Immature natural killer cell (primary cell): ENCODE data around the gene SNRNP25. TPM values are rescaled to one million over a fixed set of nuclear protein-coding genes. Genes with fewer than 3 reads are reported as not detected.
"Not testable (repeated sequence)": the region's sequence is repeated elsewhere in the genome, so short reads cannot be mapped to it uniquely, and the experiment has no call there.

Experiments used
- DNase-seq, 3 donors: peaks; one replicate each; pipeline ENCODE4 v3.0.0; 2022; ENCODE audit warnings: mixed read lengths in 1 of 3
- H3K27ac Mint-ChIP-seq, 6 donors: one replicate each; pipeline ENCODE4 v1.8.0; 2020; ENCODE audit warnings: mixed read lengths in 6 of 6, mild to moderate bottlenecking in 5 of 6, inconsistent platforms in 4 of 6, moderate library complexity in 3 of 6
- H3K27me3 Mint-ChIP-seq, 3 donors: one replicate each; pipeline ENCODE4 v1.8.0; 2020 to 2021; ENCODE audit warnings: low read depth in 3 of 3, mild to moderate bottlenecking in 3 of 3, mixed read lengths in 3 of 3, moderate library complexity in 3 of 3, inconsistent platforms in 1 of 3
- H3K36me3 Mint-ChIP-seq, 3 donors: one replicate each; pipeline ENCODE4 v1.8.0; 2020; ENCODE audit warnings: mixed read lengths in 3 of 3, inconsistent platforms in 2 of 3, mild to moderate bottlenecking in 2 of 3
- H3K4me1 Mint-ChIP-seq, 2 donors: one replicate each; pipeline ENCODE4 v1.8.0; 2020; ENCODE audit warnings: inconsistent platforms in 2 of 2, mild to moderate bottlenecking in 2 of 2, mixed read lengths in 2 of 2, moderate library complexity in 1 of 2
- H3K4me3 Mint-ChIP-seq, 5 donors: one replicate each; pipeline ENCODE4 v1.8.0; 2020; ENCODE audit warnings: mild to moderate bottlenecking in 5 of 5, mixed read lengths in 5 of 5, inconsistent platforms in 3 of 5, moderate library complexity in 3 of 5
- H3K9me3 Mint-ChIP-seq, 6 donors: one replicate each; pipeline ENCODE4 v1.8.0; 2020; ENCODE audit warnings: mild to moderate bottlenecking in 6 of 6, mixed read lengths in 6 of 6, inconsistent platforms in 4 of 6, moderate library complexity in 3 of 6
- polyA plus RNA-seq, 3 donors: library from polyadenylated mRNA; unstranded; fragments of 300-500 nt; fragmentation: Illumina TruSeq; gene quantifications; one replicate each; pipeline ENCODE4 v1.2.3, GENCODE V29; 2021

Gene SNRNP25
- polyA plus RNA-seq, 3 donors from 2014 or later: 22.0 to 51.1 (median 30.7) TPM

DNA sequence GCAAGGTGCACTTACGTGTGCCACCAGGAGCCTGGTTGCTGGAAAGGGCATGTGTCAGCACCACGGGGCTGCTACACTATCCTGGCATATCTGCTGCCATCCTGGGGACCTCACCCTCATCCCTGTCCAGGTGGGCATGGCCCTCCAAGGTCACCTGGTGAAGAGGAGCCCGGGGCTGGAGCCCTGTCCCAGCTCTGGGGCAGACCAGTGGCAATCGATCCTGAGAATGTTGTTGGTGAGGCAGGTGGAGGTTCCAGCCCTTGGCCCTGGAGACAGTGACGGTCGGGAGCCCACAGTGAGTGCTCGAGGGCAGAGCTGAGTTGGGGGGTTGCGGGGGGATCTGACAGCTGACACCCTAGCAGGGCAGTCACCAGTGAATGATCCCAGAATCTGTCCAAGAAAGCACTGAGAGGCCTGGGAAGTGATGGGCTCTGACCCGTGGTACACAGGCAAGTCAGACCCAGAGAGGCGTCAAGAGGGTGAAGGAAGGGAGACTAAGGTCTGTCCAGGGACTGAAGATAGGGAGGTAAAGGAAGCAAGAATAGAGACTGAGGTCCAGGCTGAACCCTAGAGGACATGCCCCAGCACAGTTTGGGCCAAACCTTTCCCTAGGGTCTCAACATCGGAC, 17.8 kb upstream of the SNRNP25 start:
- Mint-ChIP-seq H3K27me3 (peaks cover 0 to 2% (median 0%) of the 10 kb centered on the region in 3 donors), H3K9me3 (no peaks in the 10 kb centered on the region), H3K27ac (no peak overlapping the region), H3K4me1 (peaks cover 10 to 19% of the 10 kb centered on the region in 2 donors), H3K4me3 (no peak overlapping the region), H3K36me3 (no peaks in the 10 kb centered on the region)
- no peak for DNase-seq

DNA sequence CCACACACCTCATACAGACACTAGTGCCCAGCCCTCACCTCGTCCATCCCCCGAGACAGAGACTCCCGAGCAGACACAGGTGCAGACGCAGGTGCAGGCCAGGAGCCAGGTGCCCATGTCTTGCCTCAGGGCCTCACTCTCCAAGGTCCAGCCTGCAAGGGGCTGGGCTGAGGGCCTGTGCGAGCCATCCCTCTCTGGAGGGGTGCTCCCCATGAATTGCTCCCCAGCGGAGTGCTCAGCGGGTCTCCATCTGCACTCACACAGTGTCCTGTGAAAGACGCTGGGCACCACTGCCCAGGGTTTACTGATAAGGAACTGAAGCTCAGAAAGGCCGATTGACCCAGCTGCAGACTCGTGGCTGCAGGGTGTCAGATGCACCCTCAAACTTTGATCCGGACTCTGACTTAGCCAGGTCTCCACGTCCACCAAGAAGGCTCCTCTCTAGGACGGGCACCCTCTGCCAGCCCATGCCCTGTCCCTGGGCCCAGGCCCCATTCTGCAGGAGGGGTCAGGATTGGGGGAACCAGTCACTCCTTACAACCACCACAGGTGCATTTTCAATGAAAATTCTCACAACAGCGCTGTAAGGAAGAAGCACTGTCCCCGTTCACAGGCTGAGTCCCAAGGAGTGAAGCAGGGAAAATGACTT, 17.2 kb upstream of the SNRNP25 start:
- Mint-ChIP-seq H3K9me3 (no peaks in the 10 kb centered on the region), H3K36me3 (no peaks in the 10 kb centered on the region), H3K27me3 (peaks cover 0 to 2% (median 0%) of the 10 kb centered on the region in 3 donors), H3K4me3 (no peak overlapping the region), H3K4me1 (peaks cover 10 to 19% of the 10 kb centered on the region in 2 donors), H3K27ac (no peak overlapping the region)
- DNase-seq: no peak

DNA sequence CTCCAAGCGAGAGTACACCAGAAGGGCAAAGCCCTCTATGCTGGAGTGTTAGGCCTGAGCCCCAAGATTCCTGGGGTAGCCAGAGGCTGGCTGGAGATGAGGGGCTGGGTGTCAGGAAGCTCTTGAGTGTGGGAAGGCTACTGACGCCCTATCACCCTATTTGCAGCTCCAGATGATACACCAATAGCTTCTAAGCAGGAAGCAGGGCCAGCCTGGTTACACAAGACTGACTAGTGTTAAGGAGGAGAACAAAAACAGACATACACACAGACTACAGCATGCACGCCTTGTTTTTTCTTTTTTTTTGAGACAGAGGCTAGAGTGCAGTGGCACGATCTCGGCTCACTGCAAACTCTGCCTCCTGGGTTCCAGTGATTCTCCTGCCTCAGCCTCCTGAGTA, 16.1 kb upstream of the SNRNP25 start:
- Mint-ChIP-seq H3K27ac (no peak overlapping the region), H3K4me3 (no peak overlapping the region)
- no peak for DNase-seq

DNA sequence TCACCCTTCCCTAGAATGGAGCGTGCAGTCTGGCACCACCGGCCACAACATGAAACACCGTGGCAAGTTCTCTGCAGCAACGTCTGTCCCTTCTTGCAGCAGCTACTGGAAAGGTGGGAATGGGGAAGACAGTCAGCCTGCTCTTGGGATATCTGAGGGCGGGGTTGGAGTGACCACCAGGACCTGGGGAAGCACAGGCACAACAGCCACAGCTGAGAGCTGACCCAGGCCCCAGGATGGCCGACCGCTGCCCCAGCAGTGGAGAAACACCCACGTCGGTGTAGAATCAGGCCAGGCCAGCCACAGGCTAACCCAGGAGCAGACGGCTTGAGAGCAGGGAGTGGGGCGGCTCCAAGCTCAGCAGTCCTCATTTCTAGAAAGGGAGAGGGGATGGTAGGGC, 15.4 kb upstream of the SNRNP25 start:
- not testable (repeated sequence) for H3K27ac Mint-ChIP-seq, H3K27me3 Mint-ChIP-seq, DNase-seq, H3K4me3 Mint-ChIP-seq, H3K9me3 Mint-ChIP-seq
- H3K4me1 Mint-ChIP-seq: peaks cover 23 to 35% of the 10 kb centered on the region in 2 donors
- peaks cover 12 to 15% (median 14%) of the 10 kb centered on the region in 3 donors for H3K36me3 Mint-ChIP-seq

More for the DNA sequence above, 16.1 kb upstream of the SNRNP25 start:
- Mint-ChIP-seq H3K9me3 (no peaks in the 10 kb centered on the region), H3K36me3 (peaks cover 5 to 9% (median 8%) of the 10 kb centered on the region in 3 donors), H3K27me3 (peaks cover 0 to 2% (median 0%) of the 10 kb centered on the region in 3 donors), H3K4me1 (peaks cover 17 to 28% of the 10 kb centered on the region in 2 donors)

DNA sequence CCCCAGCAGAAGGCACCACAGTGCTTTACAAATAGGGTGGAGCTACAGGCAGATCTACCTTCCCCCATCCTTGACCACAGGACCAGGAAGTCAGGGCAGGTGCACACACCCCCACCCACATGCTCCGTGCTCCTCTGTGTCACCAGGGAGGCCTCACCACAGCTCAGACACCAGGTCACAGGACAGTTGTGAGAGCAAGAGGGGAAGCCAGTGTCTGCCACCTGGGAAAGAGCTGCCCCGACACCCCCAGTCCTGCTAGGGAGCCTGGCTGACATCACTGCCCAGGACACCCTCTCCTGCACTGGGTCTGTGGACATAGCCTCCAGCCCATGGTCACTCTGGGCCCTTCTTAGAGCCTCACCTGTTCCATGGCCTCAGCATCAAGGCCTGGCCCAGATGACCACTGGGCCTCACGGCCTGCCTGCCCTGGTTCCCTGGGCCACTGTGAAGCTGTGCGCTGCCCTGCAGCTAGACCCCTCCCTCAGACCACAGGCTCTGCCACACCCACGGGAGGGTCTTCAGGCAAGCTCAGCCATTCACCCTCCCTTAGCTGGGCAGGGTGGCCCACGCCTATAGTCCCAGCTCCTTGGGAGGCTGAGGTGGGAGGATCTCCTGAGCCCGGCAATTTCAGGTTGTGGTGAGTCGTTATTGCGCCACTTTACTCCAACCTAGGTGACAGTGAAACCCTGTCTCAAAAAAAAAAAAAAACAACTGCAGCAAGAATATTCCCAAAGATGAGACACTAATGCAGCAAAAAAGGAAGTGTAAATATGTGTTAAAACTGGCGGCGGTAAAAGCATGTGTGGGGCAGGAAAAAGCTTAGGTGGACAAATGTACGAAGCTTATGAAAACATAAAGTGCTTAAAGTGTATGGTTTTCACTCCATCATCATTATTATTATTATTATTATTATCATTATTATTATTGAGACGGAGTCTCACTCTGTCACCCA, 14.4 kb upstream of the SNRNP25 start:
- no peaks in the 10 kb centered on the region for H3K9me3 Mint-ChIP-seq
- peaks cover 12 to 21% (median 20%) of the 10 kb centered on the region in 3 donors for H3K36me3 Mint-ChIP-seq
- DNase-seq: peak; percentile 48 to 58 (median 53)
- peaks cover 0 to 2% (median 0%) of the 10 kb centered on the region in 3 donors for H3K27me3 Mint-ChIP-seq
- peak overlapping the region in 4 of 6 donors; percentile 10 to 57 (median 40) for H3K27ac Mint-ChIP-seq
- H3K4me1 Mint-ChIP-seq: peaks cover 25 to 41% of the 10 kb centered on the region in 2 donors
- peak overlapping the region in 1 of 5 donors; percentile 6 for H3K4me3 Mint-ChIP-seq

DNA sequence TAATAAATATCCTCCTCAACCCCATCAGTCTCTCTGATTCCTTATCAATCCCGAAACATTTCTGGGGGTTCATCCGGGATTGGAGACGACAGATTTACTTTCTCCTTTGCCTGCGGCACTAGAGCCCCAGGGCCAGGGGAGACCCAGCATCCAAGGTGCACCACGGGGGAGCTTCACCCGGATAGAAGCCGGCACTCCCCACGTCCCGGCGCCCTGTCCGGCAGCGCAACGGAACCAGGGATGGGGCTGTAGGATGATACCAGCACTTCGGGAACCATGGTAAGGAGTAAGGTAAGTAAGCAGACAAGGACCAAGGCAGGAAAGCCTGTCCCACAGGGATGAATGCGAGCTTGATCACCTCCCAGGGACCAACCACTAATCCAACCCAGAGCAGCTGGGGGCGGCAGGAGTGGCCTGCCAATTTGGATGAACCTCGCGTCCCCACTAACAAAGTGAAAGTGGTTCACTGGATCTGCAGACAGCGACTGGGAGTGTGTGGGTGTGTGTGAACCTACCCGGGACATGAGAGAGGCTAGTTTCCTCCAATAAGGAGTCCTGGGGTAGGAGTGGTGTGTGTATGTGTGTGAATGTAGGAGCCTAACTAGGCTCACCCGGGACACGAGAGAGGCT, 12.1 kb upstream of the SNRNP25 start:
- Mint-ChIP-seq H3K4me3 (no peak overlapping the region), H3K27me3 (no peaks in the 10 kb centered on the region), H3K27ac (no peak overlapping the region), H3K4me1 (peaks cover 25 to 41% of the 10 kb centered on the region in 2 donors), H3K36me3 (peaks cover 16 to 39% (median 29%) of the 10 kb centered on the region in 3 donors), H3K9me3 (no peaks in the 10 kb centered on the region)
- DNase-seq: no peak

DNA sequence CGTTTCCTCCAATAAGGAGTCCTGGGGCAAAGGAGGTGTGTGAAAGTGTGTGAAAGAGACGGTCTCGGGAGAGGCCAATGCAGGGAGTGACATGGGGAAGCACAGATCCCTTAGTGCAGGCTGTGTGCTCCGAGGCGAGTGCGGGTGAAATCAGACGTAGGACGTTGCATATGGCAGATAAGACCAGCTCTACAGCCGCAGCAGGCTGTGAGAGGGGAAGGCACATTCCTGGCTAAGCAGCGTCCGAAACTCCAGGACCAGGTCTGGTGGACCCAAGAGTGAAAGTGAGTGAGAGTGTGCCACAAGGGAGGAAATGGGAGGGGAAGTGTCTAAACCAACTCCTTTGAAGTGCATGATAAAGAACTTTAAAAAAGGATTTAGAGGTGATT, 11.6 kb upstream of the SNRNP25 start:
- Mint-ChIP-seq H3K4me3 (no peak overlapping the region), H3K27me3 (no peaks in the 10 kb centered on the region), H3K9me3 (no peaks in the 10 kb centered on the region), H3K36me3 (peaks cover 17 to 40% (median 29%) of the 10 kb centered on the region in 3 donors), H3K27ac (no peak overlapping the region), H3K4me1 (peaks cover 25 to 42% of the 10 kb centered on the region in 2 donors)
- no peak for DNase-seq

DNA sequence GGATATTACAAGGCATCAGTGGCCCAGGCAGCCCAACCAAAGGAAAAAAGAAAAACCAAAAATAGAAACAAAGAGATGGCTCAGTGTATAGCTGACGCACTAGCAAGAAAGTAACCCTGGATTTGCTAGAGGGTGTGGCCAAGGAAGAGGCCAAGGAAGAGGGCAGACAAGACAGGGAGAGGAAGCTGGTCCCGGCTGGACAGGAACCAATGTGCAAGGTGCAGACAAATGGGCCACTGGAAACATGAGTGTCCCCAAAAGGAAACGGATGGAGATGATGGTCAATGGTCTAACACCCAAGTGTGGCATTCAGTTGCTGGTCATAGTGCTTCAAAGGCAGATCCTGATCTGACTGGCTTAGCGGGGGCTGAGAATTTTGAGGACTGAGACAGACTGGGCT, 10.9 kb upstream of the SNRNP25 start:
- peaks cover 21 to 44% (median 29%) of the 10 kb centered on the region in 3 donors for H3K36me3 Mint-ChIP-seq
- H3K4me1 Mint-ChIP-seq: peaks cover 29 to 46% of the 10 kb centered on the region in 2 donors
- DNase-seq: no peak
- no peaks in the 10 kb centered on the region for H3K27me3 Mint-ChIP-seq
- peak overlapping the region in 1 of 6 donors; percentile 13 for H3K27ac Mint-ChIP-seq
- no peak overlapping the region for H3K4me3 Mint-ChIP-seq
- H3K9me3 Mint-ChIP-seq: no peaks in the 10 kb centered on the region

DNA sequence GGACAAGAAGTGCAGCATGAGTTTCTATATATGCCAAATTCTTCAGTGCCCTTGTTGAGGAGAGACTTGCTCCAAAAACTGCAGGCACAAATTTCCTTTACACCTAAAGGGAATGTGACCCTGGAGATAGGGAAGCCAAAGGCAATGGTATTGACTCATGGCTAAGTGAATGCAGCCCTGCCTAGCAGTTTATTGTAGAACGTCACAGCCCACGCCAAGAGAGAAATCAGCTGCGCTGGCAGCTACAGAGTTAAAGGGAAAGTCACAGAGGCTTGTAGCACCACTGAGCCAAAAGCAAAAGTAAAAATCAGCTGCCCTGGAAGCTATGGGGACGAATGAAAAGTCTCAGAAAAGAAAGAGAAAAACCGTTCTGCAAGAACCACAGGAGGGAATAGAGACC, 10.3 kb upstream of the SNRNP25 start:
- H3K4me1 Mint-ChIP-seq: peaks cover 30 to 47% of the 10 kb centered on the region in 2 donors
- H3K36me3 Mint-ChIP-seq: peaks cover 21 to 47% (median 29%) of the 10 kb centered on the region in 3 donors
- no peak overlapping the region for H3K4me3 Mint-ChIP-seq
- no peak for DNase-seq
- H3K9me3 Mint-ChIP-seq: no peaks in the 10 kb centered on the region
- peak overlapping the region in 1 of 6 donors; percentile 18 for H3K27ac Mint-ChIP-seq
- no peaks in the 10 kb centered on the region for H3K27me3 Mint-ChIP-seq

DNA sequence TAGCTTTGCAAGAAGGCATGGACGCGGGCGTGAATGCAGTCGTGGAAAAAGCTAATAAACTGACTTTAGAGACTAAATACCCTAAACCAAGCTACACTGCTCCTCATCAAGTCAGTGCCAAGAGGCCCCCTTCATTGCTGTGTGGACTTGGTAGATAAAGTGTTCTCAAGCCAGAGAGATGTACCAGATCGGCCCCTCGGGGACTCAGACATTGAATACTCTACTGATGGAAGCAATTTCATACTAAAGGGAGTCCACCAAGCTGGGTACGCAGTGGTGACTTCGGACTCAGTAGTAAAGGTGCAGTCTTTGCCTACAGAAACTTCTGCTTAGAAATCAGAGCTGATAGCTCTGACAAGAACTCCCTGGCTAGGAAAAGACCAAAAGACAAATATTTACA, 9.0 kb upstream of the SNRNP25 start:
- Mint-ChIP-seq H3K27ac (no peak overlapping the region), H3K4me3 (no peak overlapping the region), H3K36me3 (peaks cover 21 to 48% (median 29%) of the 10 kb centered on the region in 3 donors), H3K4me1 (peaks cover 20 to 34% of the 10 kb centered on the region in 2 donors), H3K9me3 (no peaks in the 10 kb centered on the region), H3K27me3 (no peaks in the 10 kb centered on the region)
- no peak for DNase-seq

DNA sequence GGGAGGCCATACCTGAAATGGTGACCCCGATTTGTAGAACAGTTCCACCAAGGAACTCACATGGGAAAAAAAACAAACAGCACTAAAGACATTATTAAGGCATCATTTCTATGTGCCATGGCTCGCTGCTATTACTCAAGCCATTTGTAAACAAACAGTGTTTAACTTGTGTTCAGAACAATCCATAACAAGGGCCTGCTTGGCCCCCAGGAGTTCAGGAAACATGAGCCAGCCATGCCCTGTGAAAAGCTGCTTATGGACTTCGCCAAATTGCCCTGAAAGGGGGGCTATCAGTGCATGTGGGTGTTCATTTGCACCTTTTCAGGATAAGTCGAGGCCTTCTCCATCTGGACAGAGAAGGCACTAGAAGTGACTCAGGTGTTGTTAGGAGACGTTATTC, 8.2 kb upstream of the SNRNP25 start:
- H3K27me3 Mint-ChIP-seq: no peaks in the 10 kb centered on the region
- H3K4me1 Mint-ChIP-seq: peaks cover 22 to 38% of the 10 kb centered on the region in 2 donors
- H3K9me3 Mint-ChIP-seq: no peaks in the 10 kb centered on the region
- H3K36me3 Mint-ChIP-seq: peaks cover 21 to 52% (median 29%) of the 10 kb centered on the region in 3 donors
- H3K4me3 Mint-ChIP-seq: no peak overlapping the region
- H3K27ac Mint-ChIP-seq: no peak overlapping the region
- DNase-seq: no peak

DNA sequence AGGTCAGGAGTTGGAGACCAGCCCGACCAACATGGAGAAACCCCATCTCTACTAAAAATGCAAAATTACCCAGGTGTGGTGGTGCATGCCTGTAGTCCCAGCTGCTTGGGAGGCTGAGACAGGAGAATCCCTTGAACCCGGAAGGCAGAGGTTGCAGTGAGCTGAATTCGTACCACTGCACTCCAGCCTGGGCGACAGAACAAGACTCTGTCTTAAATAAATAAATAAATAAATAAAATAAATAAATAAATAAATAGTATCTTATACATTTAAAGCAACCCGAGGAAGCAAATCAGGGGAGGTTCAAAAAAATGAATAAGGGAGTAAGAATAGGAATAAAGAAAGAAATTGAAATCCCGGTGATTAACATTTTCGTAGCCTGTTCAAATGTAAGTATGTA, 7.1 kb upstream of the SNRNP25 start:
- H3K27me3 Mint-ChIP-seq, H3K4me3 Mint-ChIP-seq, H3K9me3 Mint-ChIP-seq, DNase-seq, H3K27ac Mint-ChIP-seq: not testable (repeated sequence)
- Mint-ChIP-seq H3K4me1 (peaks cover 31 to 49% of the 10 kb centered on the region in 2 donors), H3K36me3 (peaks cover 21 to 54% (median 29%) of the 10 kb centered on the region in 3 donors)

DNA sequence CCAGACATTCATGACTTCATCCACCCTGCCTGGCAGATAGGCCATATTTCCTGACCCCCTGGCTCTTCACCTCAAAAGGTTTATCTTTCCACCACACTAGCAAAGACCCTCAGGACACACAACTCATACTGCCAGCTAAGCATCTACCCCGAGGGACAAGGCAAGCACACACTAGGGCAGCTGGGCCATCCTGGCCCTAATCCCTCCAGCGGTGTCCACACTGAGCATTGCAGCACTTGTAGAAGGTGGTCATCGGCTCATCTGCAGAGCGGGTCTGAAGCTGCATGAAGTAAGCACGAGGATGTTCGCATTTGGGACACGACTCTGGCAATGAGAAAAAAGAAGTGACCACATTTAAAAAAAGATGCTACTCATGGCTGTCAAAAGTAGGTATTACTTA, 6.4 kb upstream of the SNRNP25 start:
- no peak for DNase-seq
- no peak overlapping the region for H3K4me3 Mint-ChIP-seq
- H3K36me3 Mint-ChIP-seq: peaks cover 16 to 48% (median 23%) of the 10 kb centered on the region in 3 donors
- no peaks in the 10 kb centered on the region for H3K9me3 Mint-ChIP-seq
- peaks cover 0 to 5% (median 4%) of the 10 kb centered on the region in 3 donors for H3K27me3 Mint-ChIP-seq
- H3K4me1 Mint-ChIP-seq: peaks cover 30 to 45% of the 10 kb centered on the region in 2 donors
- peak overlapping the region in 1 of 6 donors; percentile 14 for H3K27ac Mint-ChIP-seq
